Measurements from ENCODE around the gene NOVA1. TPM values are rescaled to one million over a fixed set of nuclear protein-coding genes. Genes with fewer than 3 reads are reported as not detected.

NOVA1 gene
- total and polyA plus RNA-seq, 2 donors (not counting 3 experiments of a cell fraction or from before 2014, with no cell fraction given): 2.7 to 3.3 TPM

- H4K20me1 ChIP-seq (replicated peaks; ENCODE audit: control insufficient read depth, extremely low read depth, insufficient read depth, low read length): no peaks in the 10 kb centered on the region
- FAIRE-seq (no peak), DNase-seq (ENCODE audit: low read depth, low spot score) (no peak)
- H3K27ac ChIP-seq (ENCODE audit: insufficient read depth, low read depth, low read length): no peak overlapping the region
- no peaks in the 10 kb centered on the region for H3K9me1 ChIP-seq (replicated peaks; ENCODE audit: control insufficient read depth, extremely low read depth, insufficient read depth, low read length)
- dilution Hi-C loops (cut with MboI; ENCODE audit: extremely low pct_ligation_motif_present, low sequenced_read_pairs): no loop called here
- ChIA-PET POLR2A (no interaction called here), CTCF (no interaction called here)
- no peaks in the 10 kb centered on the region for H3K36me3 ChIP-seq (ENCODE audit: control insufficient read depth in 2 of 2, extremely low read depth in 1 of 2, insufficient read depth in 2 of 2, low read length in 2 of 2)
- BruUV-seq (replicated peaks): no TSS peak
- no peaks in the 10 kb centered on the region for H3K27me3 ChIP-seq (ENCODE audit: control insufficient read depth in 2 of 2, insufficient read depth in 2 of 2, low read length in 2 of 2)
- intact Hi-C loops (cut with micrococcal nuclease): no loop called here
- H3K4me3 ChIP-seq (replicated peaks in 1 of 3; ENCODE audit: insufficient read depth in 1 of 3, low read depth in 1 of 3, low read length in 3 of 3): no peak overlapping the region
- H2AFZ ChIP-seq (ENCODE audit: low read depth, low read length): no peak overlapping the region
- H3K9ac ChIP-seq (replicated peaks; ENCODE audit: extremely low read depth, insufficient read depth, low read length): no peak overlapping the region
- H3K9me3 ChIP-seq (replicated peaks; ENCODE audit: control insufficient read depth, insufficient read depth, low read length): no peaks in the 10 kb centered on the region
- H3K4me1 ChIP-seq (ENCODE audit: control insufficient read depth, extremely low read depth, insufficient read depth, low read length): no peaks in the 10 kb centered on the region
- H3K4me2 ChIP-seq (ENCODE audit: insufficient read depth, low read length): no peak overlapping the region
- no peak for TF ChIP-seq EZH2 (IDR thresholded peaks at IDR 0.05; ENCODE audit: borderline replicate concordance, low read depth, low read length, severe bottlenecking)
- TF ChIP-seq GATA2 (IDR thresholded peaks at IDR 0.05; ENCODE audit: insufficient read depth, insufficient read length, low read depth, low read length): no peak
- TF ChIP-seq POLR2AphosphoS5 (IDR thresholded peaks at IDR 0.05; ENCODE audit: insufficient read depth, low read depth, low read length): no peak
- no peak for TF ChIP-seq MYC (IDR thresholded peaks at IDR 0.05; ENCODE audit: low read depth, low read length)
- TF ChIP-seq MAX (IDR thresholded peaks at IDR 0.05; ENCODE audit: insufficient read depth, insufficient read length): no peak
- TF ChIP-seq POLR2A (IDR thresholded peaks at IDR 0.05; ENCODE audit: low read depth, low read length): no peak
- TF ChIP-seq JUN (IDR thresholded peaks at IDR 0.05; ENCODE audit: borderline replicate concordance, insufficient read depth, insufficient read length, low read depth): no peak
- TF ChIP-seq FOS (IDR thresholded peaks at IDR 0.05; ENCODE audit: borderline replicate concordance, insufficient read depth, low read length): no peak
- TF ChIP-seq CTCF (IDR thresholded peaks at IDR 0.05; ENCODE audit: extremely low read depth in 1 of 2, insufficient read depth in 1 of 2, low read depth in 1 of 2, low read length in 2 of 2): no peak
- no peaks in the 10 kb centered on the region for H3K79me2 ChIP-seq (ENCODE audit: control insufficient read depth, insufficient read depth, low read length)
Observed at GRCh38 chr14:26517771-26518170, 80.1 kb downstream of the NOVA1 start.

All from endothelial cell of umbilical vein (primary cell).